ENCODE data around the gene HS6ST1.
"Not testable (repeated sequence)": the region's sequence is repeated elsewhere in the genome, so short reads cannot be mapped to it uniquely, and the experiment has no call there.

HS6ST1 gene

DNA sequence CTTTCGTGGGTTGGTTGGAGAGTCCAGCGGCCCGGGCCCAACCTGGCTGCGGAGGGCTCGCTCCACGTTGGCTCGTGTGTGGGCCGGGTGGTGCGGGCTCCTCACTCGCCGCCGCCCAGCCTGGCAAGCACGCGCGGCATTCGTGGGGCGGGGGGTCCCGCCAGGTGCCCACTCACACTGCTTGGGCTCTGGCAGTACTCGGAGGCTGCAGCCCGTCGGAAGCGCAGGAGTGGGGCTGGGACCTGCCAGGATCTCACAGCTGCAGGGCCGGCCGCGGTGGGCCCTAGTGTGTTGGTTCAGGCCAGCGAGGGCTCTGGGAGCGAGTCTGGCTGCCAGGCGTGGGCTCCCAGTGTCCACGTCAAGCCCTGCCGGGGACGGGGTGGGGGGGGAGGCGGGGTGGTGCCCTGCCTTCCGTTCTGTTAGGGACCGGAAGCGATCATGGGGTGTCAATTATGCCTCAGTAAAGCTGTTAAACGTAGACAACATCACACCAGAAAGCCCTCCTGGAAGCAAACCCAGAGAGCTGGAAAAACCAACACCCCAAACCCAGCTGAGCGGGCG, 1.0 kb upstream of the HS6ST1 start:
- Histone ChIP-seq H3K4me2 (ENCODE audit: low read length) (0 out of 2 replicates have a peak overlapping the region, but pooled peaks have one; percentile 67), H3K9ac (ENCODE audit: low read length) (no peak overlapping the region)
- no peak for TF ChIP-seq EZH2 (IDR thresholded peaks at IDR 0.05; ENCODE audit: borderline replicate concordance, low read length)
- TF ChIP-seq, protein P1, sequence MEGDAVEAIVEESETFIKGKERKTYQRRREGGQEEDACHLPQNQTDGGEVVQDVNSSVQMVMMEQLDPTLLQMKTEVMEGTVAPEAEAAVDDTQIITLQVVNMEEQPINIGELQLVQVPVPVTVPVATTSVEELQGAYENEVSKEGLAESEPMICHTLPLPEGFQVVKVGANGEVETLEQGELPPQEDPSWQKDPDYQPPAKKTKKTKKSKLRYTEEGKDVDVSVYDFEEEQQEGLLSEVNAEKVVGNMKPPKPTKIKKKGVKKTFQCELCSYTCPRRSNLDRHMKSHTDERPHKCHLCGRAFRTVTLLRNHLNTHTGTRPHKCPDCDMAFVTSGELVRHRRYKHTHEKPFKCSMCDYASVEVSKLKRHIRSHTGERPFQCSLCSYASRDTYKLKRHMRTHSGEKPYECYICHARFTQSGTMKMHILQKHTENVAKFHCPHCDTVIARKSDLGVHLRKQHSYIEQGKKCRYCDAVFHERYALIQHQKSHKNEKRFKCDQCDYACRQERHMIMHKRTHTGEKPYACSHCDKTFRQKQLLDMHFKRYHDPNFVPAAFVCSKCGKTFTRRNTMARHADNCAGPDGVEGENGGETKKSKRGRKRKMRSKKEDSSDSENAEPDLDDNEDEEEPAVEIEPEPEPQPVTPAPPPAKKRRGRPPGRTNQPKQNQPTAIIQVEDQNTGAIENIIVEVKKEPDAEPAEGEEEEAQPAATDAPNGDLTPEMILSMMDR (IDR thresholded peaks at IDR 0.05; ENCODE audit: low read length) = no peak

DNA sequence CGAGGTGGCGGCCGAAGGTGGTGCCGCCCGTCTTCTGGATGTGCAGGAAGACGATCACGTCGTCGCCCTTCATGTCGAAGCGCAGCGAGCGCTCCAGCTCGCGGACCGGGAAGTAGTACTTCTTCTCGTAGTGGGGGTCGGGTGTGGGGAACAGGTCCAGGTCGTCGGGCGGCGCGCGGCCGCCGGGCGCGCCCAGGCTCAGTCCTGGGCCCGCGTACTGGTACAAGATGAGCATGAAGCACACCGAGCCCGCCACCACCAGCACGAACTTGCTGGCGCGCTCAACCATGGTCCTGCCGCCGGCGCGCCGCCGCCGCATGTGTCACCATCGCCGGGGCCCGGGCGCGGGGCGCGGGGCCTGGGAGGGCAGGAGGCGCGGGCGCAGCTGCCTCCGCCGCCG, 423 bp downstream of the HS6ST1 start:
- H3K9me3 ChIP-seq (ENCODE audit: low read length); H3F3A ChIP-seq (ENCODE audit: insufficient read depth, low read length); H3K36me3 ChIP-seq (ENCODE audit: insufficient read depth, low read length); H3K9me2 ChIP-seq (ENCODE audit: low read depth, low read length); H3K27me3 ChIP-seq (ENCODE audit: insufficient read depth, low read length); H3K27ac ChIP-seq (ENCODE audit: low read depth, low read length, poor library complexity, severe bottlenecking); H3K9ac ChIP-seq (ENCODE audit: low read length); H2AFZ ChIP-seq (ENCODE audit: low read length); H3K79me2 ChIP-seq (ENCODE audit: insufficient read depth, low read length); H4K20me1 ChIP-seq (ENCODE audit: insufficient read depth, low read length): not testable (repeated sequence)
- H3K4me1 ChIP-seq (ENCODE audit: insufficient read depth, low read length, severe bottlenecking) = peaks cover 21% of the 10 kb centered on the region
- peak overlapping the region; percentile 97 for H3K4me2 ChIP-seq (ENCODE audit: low read length)
- peak overlapping the region; percentile 68 for H3K4me3 ChIP-seq (ENCODE audit: low read depth, low read length, poor library complexity, severe bottlenecking)

More for the DNA sequence above, 1.0 kb upstream of the HS6ST1 start:
- H3K4me3 ChIP-seq (ENCODE audit: low read depth, low read length, poor library complexity, severe bottlenecking) = no peak overlapping the region
- no peaks in the 10 kb centered on the region; the same call in 1 of the 2 replicates for H3K36me3 ChIP-seq (ENCODE audit: insufficient read depth, low read length)
- H3K27me3 ChIP-seq (ENCODE audit: insufficient read depth, low read length) = no peaks in the 10 kb centered on the region; the same call in 1 of the 2 replicates
- no peaks in the 10 kb centered on the region for H3K79me2 ChIP-seq (ENCODE audit: insufficient read depth, low read length)
- no peak overlapping the region for H3K27ac ChIP-seq (ENCODE audit: low read depth, low read length, poor library complexity, severe bottlenecking)
- no peaks in the 10 kb centered on the region for H3F3A ChIP-seq (ENCODE audit: insufficient read depth, low read length)
- no peaks in the 10 kb centered on the region for H3K9me2 ChIP-seq (ENCODE audit: low read depth, low read length)
- peaks cover 21% of the 10 kb centered on the region for H3K4me1 ChIP-seq (ENCODE audit: insufficient read depth, low read length, severe bottlenecking)
- H2AFZ ChIP-seq (ENCODE audit: low read length) = no peak overlapping the region
- H4K20me1 ChIP-seq (ENCODE audit: insufficient read depth, low read length) = no peaks in the 10 kb centered on the region
- no peaks in the 10 kb centered on the region for H3K9me3 ChIP-seq (ENCODE audit: low read length)

DNA sequence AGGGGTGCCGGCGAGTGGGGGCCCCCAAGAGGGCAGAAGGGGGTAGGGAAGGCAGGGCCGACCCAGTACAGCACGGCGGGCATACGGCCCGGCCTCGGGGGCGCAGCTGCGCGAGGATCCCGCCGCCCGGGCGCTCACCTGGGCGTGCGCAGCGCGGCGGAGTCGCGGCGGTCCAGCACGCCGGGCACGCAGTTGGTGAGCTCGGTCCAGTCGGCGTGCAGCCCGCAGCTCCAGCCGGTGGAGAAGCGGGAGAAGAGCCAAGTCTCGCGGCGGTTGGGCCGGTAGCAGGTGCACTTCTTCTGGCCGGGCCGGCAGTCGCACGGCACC, 806 bp downstream of the HS6ST1 start:
- H3K4me3 ChIP-seq (ENCODE audit: low read depth, low read length, poor library complexity, severe bottlenecking) = peak overlapping the region; percentile 68
- not testable (repeated sequence) for H3K9me2 ChIP-seq (ENCODE audit: low read depth, low read length); H3F3A ChIP-seq (ENCODE audit: insufficient read depth, low read length); H3K27me3 ChIP-seq (ENCODE audit: insufficient read depth, low read length); H3K27ac ChIP-seq (ENCODE audit: low read depth, low read length, poor library complexity, severe bottlenecking); H4K20me1 ChIP-seq (ENCODE audit: insufficient read depth, low read length); H2AFZ ChIP-seq (ENCODE audit: low read length); H3K9me3 ChIP-seq (ENCODE audit: low read length); H3K79me2 ChIP-seq (ENCODE audit: insufficient read depth, low read length); H3K36me3 ChIP-seq (ENCODE audit: insufficient read depth, low read length)
- H3K4me1 ChIP-seq (ENCODE audit: insufficient read depth, low read length, severe bottlenecking) = peaks cover 21% of the 10 kb centered on the region
- H3K9ac ChIP-seq (ENCODE audit: low read length) = peak overlapping the region; percentile 34; the same call in 1 of the 2 replicates
- peak overlapping the region; percentile 97 for H3K4me2 ChIP-seq (ENCODE audit: low read length)

DNA sequence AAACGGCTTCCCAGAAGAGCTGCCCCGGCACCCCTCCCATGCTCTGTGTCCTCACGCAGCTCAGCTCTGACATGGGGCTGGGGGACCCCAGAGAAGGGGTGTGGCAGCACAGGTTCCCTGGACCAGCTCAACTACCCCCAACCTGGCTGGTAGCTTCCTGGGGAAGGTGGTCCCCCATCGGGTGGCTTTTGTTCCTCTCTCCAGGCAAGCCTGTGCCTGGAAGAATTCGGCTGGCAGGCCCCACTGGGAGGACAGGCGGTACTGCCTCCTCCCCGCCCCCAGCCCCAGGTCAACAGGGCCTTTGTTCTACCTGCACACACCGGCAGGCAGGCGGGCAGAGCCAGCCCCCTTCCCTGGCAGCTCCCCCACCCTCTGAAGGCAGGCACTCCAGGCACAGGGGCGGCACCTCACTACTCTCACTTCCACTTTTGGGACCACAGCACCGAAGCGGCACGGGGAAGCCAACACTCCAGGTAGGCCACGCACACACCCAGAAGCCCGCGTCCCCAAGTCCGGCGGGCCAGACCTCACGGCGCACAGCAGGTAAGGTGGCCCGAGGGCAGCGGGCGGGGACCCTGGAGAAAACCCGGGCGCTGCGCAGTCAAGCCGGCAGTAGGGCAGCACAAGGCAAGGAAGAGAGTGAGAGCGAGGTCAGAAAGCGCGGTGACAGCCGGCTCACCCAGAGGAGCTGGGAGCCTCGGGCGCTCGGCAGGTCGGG, 1.3 kb downstream of the HS6ST1 start:
- Histone ChIP-seq H3K4me3 (ENCODE audit: low read depth, low read length, poor library complexity, severe bottlenecking) (peak overlapping the region; percentile 68), H3K27ac (ENCODE audit: low read depth, low read length, poor library complexity, severe bottlenecking) (no peak overlapping the region), H3K4me1 (ENCODE audit: insufficient read depth, low read length, severe bottlenecking) (peaks cover 21% of the 10 kb centered on the region), H3K9ac (ENCODE audit: low read length) (peak overlapping the region; percentile 34; the same call in 1 of the 2 replicates), H4K20me1 (ENCODE audit: insufficient read depth, low read length) (no peaks in the 10 kb centered on the region; the same call in 1 of the 2 replicates), H3K4me2 (ENCODE audit: low read length) (peak overlapping the region; percentile 97), H3K27me3 (ENCODE audit: insufficient read depth, low read length) (no peaks in the 10 kb centered on the region; the same call in 1 of the 2 replicates), H3K79me2 (ENCODE audit: insufficient read depth, low read length) (no peaks in the 10 kb centered on the region), H3K36me3 (ENCODE audit: insufficient read depth, low read length) (no peaks in the 10 kb centered on the region; the same call in 1 of the 2 replicates), H2AFZ (ENCODE audit: low read length) (no peak overlapping the region), H3K9me2 (ENCODE audit: low read depth, low read length) (no peaks in the 10 kb centered on the region), H3F3A (ENCODE audit: insufficient read depth, low read length) (no peaks in the 10 kb centered on the region), H3K9me3 (ENCODE audit: low read length) (no peaks in the 10 kb centered on the region)
- no peak for TF ChIP-seq EZH2 (IDR thresholded peaks at IDR 0.05; ENCODE audit: borderline replicate concordance, low read length)
- TF ChIP-seq, protein P1 (IDR thresholded peaks at IDR 0.05; ENCODE audit: low read length) = no peak

All from OCI-LY1 (cell line).